ENCODE data around the gene EPC2. TPM values are rescaled to one million over a fixed set of nuclear protein-coding genes. Genes with fewer than 3 reads are reported as not detected.

Gene EPC2
- total RNA-seq, 1 experiment from 2014 or later: 33.4 TPM

GRCh38 chr2:148719195-148719749 is 74.7 kb downstream of the EPC2 start:
- Mint-ChIP-seq H3K9me3 (ENCODE audit: unreplicated experiment) (no peaks in the 10 kb centered on the region), H3K4me1 (ENCODE audit: insufficient read depth, unreplicated experiment) (peaks cover 17% of the 10 kb centered on the region), H3K27ac (ENCODE audit: low read depth, unreplicated experiment) (no peak overlapping the region), H3K4me3 (ENCODE audit: unreplicated experiment) (no peak overlapping the region), H3K27me3 (ENCODE audit: insufficient read depth, unreplicated experiment) (no peaks in the 10 kb centered on the region), H3K36me3 (ENCODE audit: insufficient read depth, unreplicated experiment) (peaks cover 10% of the 10 kb centered on the region)
- POLR2A ChIA-PET: no interaction called here
- CTCF ChIA-PET: interaction anchor here (0.6 kb wide), 1 partner anchor 55 kb away, joined by 3 read pairs; no protein-coding TSS in a partner anchor
- BruUV-seq (replicated peaks): no TSS peak
- intact Hi-C loops (cut with micrococcal nuclease): no loop called here
- no peak for TF ChIP-seq CTCF (IDR thresholded peaks at IDR 0.05; ENCODE audit: unreplicated experiment)
- no peak for DNase-seq (ENCODE audit: unreplicated experiment)

GRCh38 chr2:148719941-148720436 is 75.4 kb downstream of the EPC2 start:
- no TSS peak for BruUV-seq (replicated peaks)
- no peak for TF ChIP-seq CTCF (IDR thresholded peaks at IDR 0.05; ENCODE audit: unreplicated experiment)
- ChIA-PET CTCF (no interaction called here), POLR2A (no interaction called here)
- Mint-ChIP-seq H3K4me1 (ENCODE audit: insufficient read depth, unreplicated experiment) (peaks cover 18% of the 10 kb centered on the region), H3K4me3 (ENCODE audit: unreplicated experiment) (no peak overlapping the region), H3K27me3 (ENCODE audit: insufficient read depth, unreplicated experiment) (no peaks in the 10 kb centered on the region), H3K36me3 (ENCODE audit: insufficient read depth, unreplicated experiment) (peaks cover 10% of the 10 kb centered on the region), H3K9me3 (ENCODE audit: unreplicated experiment) (no peaks in the 10 kb centered on the region), H3K27ac (ENCODE audit: low read depth, unreplicated experiment) (no peak overlapping the region)
- intact Hi-C loops (cut with micrococcal nuclease): no loop called here
- no peak for DNase-seq (ENCODE audit: unreplicated experiment)

- no TSS peak for BruUV-seq (replicated peaks)
- Mint-ChIP-seq H3K9me3 (ENCODE audit: unreplicated experiment) (no peaks in the 10 kb centered on the region), H3K27ac (ENCODE audit: low read depth, unreplicated experiment) (no peak overlapping the region), H3K4me1 (ENCODE audit: insufficient read depth, unreplicated experiment) (peaks cover 23% of the 10 kb centered on the region), H3K4me3 (ENCODE audit: unreplicated experiment) (no peak overlapping the region), H3K27me3 (ENCODE audit: insufficient read depth, unreplicated experiment) (no peaks in the 10 kb centered on the region), H3K36me3 (ENCODE audit: insufficient read depth, unreplicated experiment) (peaks cover 10% of the 10 kb centered on the region)
- CTCF ChIA-PET: interaction anchor here (0.6 kb wide), 1 partner anchor 216 kb away, joined by 4 read pairs; no protein-coding TSS in a partner anchor
- intact Hi-C loops (cut with micrococcal nuclease): no loop called here
- POLR2A ChIA-PET: no interaction called here
- DNase-seq (ENCODE audit: unreplicated experiment): no peak
- no peak for TF ChIP-seq CTCF (IDR thresholded peaks at IDR 0.05; ENCODE audit: unreplicated experiment)
Observed at GRCh38 chr2:148720501-148721001, 76.0 kb downstream of the EPC2 start.

GRCh38 chr2:148721520-148721931 is 77.0 kb downstream of the EPC2 start:
- POLR2A ChIA-PET: no interaction called here
- Mint-ChIP-seq H3K27ac (ENCODE audit: low read depth, unreplicated experiment) (no peak overlapping the region), H3K27me3 (ENCODE audit: insufficient read depth, unreplicated experiment) (no peaks in the 10 kb centered on the region), H3K4me1 (ENCODE audit: insufficient read depth, unreplicated experiment) (peaks cover 24% of the 10 kb centered on the region), H3K4me3 (ENCODE audit: unreplicated experiment) (no peak overlapping the region), H3K36me3 (ENCODE audit: insufficient read depth, unreplicated experiment) (peaks cover 10% of the 10 kb centered on the region), H3K9me3 (ENCODE audit: unreplicated experiment) (no peaks in the 10 kb centered on the region)
- CTCF ChIA-PET: no interaction called here
- DNase-seq (ENCODE audit: unreplicated experiment): no peak
- TF ChIP-seq CTCF (IDR thresholded peaks at IDR 0.05; ENCODE audit: unreplicated experiment): no peak
- no TSS peak for BruUV-seq (replicated peaks)
- intact Hi-C loops (cut with micrococcal nuclease): no loop called here

All from MCF 10A (cell line).